HG03159 (cell line): ENCODE measurements around the gene RASSF1.
"Not testable (repeated sequence)": the region's sequence is repeated elsewhere in the genome, so short reads cannot be mapped to it uniquely, and the experiment has no call there.

Source experiments
- ATAC-seq: cut with Tn5 transposase; IDR thresholded peaks from one replicate; pipeline ENCODE4 v1.9.1; 2021; ENCODE audit warnings: mild to moderate bottlenecking, moderate library complexity; ENCODE audit not compliant: unreplicated experiment

RASSF1 gene

GRCh38 chr3:50288387-50289007, 52.1 kb downstream of the RASSF1 start:
- no peak for ATAC-seq

DNA sequence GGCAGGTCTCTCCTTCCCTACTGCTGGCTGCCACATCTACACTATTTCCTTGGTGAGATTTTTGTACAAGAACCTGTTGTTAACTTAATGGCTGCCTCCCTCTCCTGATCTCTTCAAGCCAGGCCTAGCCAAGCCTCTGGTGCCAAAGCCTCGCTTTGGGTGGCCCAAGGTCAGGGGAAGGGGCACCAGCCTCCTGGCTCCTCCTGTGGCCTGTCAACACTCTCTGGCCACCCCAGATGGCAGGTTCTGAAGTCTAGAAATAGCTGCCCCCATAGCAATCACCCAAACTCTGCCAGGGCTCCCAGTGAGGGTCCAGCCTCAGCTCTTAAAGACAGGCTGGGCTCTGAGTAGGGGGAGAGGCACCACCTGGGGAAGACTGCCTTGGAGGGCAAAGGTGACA, 53.4 kb downstream of the RASSF1 start:
- no peak for ATAC-seq

DNA sequence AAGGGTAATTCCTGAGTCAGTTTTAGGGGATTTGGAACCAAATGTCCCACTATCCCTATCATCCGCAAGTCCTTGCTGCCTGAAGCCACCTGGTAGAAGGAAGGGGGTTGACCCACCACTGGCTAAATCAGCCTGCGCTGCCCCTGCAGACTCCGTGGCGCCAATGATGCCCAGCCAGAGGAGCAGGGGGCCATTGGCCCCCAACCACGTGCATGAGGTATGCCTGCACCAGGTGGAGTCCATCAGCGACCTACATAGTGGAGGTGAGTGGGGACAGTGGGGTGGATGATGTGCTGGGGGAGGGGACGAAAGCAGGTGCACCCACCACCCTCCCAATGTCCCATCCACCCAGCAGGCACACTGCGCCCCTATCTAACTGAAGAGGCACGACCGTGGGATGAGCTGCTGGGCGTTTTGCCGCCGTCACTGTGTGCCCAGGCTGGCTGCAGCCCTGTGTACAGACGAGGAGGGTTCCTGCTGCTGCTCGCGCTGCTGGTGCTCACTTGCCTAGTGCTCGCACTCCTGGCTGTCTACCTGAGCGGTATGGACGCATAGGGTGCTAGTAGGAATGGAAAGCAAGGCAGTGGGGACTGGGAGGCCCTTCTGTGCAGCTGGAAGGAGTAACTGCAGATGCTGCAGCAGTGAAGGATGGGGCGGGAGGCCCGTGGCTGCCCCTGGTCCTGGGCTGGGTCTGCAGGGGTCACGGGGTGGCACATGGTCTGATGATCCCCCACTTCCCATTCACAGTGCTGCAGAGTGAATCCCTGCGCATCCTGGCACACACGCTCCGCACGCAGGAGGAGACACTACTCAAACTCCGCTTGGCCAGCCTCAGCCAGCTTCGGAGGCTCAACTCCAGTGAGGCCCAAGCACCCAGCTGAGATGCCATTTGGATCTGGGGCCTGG, 54.1 kb downstream of the RASSF1 start:
- ATAC-seq, result no peak

GRCh38 chr3:50284121-50284520, 56.5 kb downstream of the RASSF1 start:
- not testable (repeated sequence) for ATAC-seq
